ENCODE data around the gene THSD7B. TPM values are rescaled to one million over a fixed set of nuclear protein-coding genes. Genes with fewer than 3 reads are reported as not detected.

THSD7B gene
- polyA plus RNA-seq, 1 experiment, result not detected

GRCh38 chr2:137670111-137670510 lies 904.8 kb downstream of the THSD7B start:
- TF ChIP-seq CTCF (IDR thresholded peaks at IDR 0.05; ENCODE audit: low read depth, low read length), result no peak
- ChIA-PET POLR2A (no interaction called here), CTCF (no interaction called here)

DNA sequence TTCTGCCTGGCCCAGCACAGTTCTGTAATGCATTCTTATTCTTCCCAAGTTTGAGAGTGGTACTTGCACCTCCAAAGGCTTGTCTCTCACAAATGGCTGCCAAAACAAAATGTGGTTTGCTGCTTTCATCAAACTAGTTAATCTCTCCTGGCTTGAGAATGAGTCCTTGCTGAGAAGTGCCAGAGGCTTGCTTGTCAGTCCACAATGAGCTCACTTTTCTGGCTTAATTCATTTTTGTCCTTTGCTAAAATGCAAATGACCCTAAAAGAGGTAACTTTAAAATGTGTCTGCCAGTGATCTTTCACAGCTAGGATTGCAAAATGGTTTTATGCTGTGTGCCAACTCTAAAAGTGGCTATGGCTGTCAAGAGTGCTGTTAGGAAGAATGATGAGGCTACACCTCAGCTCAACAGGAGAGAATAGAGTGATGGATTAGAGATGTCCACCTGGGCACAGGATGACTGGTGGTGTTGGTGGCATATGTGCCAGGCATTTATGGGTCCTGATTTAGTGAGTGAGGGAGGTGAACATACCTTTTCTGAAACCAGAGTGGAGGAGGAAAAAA lies 907.7 kb downstream of the THSD7B start:
- DNase-seq (ENCODE audit: low read depth, low spot score), result no peak
- POLR2A ChIA-PET, result no interaction called here
- no peak overlapping the region for H3K4me3 ChIP-seq (ENCODE audit: low read depth, low read length)
- no peak for TF ChIP-seq CTCF (IDR thresholded peaks at IDR 0.05; ENCODE audit: low read depth, low read length)
- H3K27ac ChIP-seq (ENCODE audit: low read depth, low read length), result no peak overlapping the region
- no peaks in the 10 kb centered on the region for H3K27me3 ChIP-seq (ENCODE audit: control insufficient read depth, insufficient read depth, low read length)
- peaks cover 9% of the 10 kb centered on the region; the same call in 1 of the 2 replicates for H3K9me3 ChIP-seq (ENCODE audit: control insufficient read depth, insufficient read depth, low read length)
- CTCF ChIA-PET, result no interaction called here

More at GRCh38 chr2:137670111-137670510, 904.8 kb downstream of the THSD7B start:
- peaks cover 6% of the 10 kb centered on the region; the same call in 1 of the 2 replicates for H3K9me3 ChIP-seq (ENCODE audit: control insufficient read depth, insufficient read depth, low read length)
- H3K27me3 ChIP-seq (ENCODE audit: control insufficient read depth, insufficient read depth, low read length), result no peaks in the 10 kb centered on the region
- H3K4me3 ChIP-seq (ENCODE audit: low read depth, low read length), result no peak overlapping the region
- DNase-seq (ENCODE audit: low read depth, low spot score), result no peak
- H3K27ac ChIP-seq (ENCODE audit: low read depth, low read length), result no peak overlapping the region

GRCh38 chr2:137674991-137675390 lies 909.6 kb downstream of the THSD7B start:
- ChIA-PET POLR2A (no interaction called here), CTCF (no interaction called here)
- no peaks in the 10 kb centered on the region for H3K27me3 ChIP-seq (ENCODE audit: control insufficient read depth, insufficient read depth, low read length)
- peaks cover 11% of the 10 kb centered on the region for H3K9me3 ChIP-seq (ENCODE audit: control insufficient read depth, insufficient read depth, low read length)
- TF ChIP-seq CTCF (IDR thresholded peaks at IDR 0.05; ENCODE audit: low read depth, low read length), result no peak
- H3K4me3 ChIP-seq (ENCODE audit: low read depth, low read length), result no peak overlapping the region
- DNase-seq (ENCODE audit: low read depth, low spot score), result no peak
- H3K27ac ChIP-seq (ENCODE audit: low read depth, low read length), result no peak overlapping the region

DNA sequence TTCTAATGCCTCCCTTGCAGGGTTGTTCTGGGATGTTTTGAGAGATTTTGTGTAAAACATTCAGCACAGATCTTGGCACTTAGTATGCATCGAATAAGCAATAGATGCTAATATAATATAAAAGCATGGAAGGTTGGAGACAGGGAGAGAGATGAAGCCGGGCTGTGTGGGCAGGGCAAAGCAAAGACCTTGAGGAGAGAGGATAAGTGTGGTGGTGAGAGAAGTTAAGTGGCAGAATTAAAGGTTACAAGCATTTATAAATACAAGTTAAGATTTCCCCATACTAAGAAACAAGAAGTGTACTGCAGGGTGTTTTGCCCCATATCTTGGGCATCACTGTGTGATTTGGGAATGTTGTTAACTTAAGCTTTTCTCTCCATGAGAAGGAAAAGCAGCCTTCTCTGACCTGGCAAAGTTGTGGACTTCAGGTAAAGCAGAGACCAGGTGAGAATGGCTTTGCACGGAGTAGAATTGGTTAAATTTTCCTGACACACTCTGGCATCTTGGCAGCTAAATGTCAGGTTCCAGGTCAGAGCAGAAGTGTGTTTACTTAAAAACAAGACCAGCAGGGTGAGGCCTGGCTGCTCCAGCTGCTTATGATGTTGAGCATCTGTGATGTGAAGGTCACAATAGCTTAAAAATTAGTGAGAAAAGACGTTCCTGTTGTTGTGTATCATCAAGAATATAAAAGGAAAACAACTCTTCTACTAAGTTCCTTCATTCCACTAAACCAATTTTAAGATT lies 910.4 kb downstream of the THSD7B start:
- ChIA-PET CTCF (no interaction called here), POLR2A (no interaction called here)
- Histone ChIP-seq H3K27me3 (ENCODE audit: control insufficient read depth, insufficient read depth, low read length) (no peaks in the 10 kb centered on the region), H3K9me3 (ENCODE audit: control insufficient read depth, insufficient read depth, low read length) (peaks cover 11% of the 10 kb centered on the region), H3K27ac (ENCODE audit: low read depth, low read length) (no peak overlapping the region), H3K4me3 (ENCODE audit: low read depth, low read length) (no peak overlapping the region)
- no peak for DNase-seq (ENCODE audit: low read depth, low spot score)
- no peak for TF ChIP-seq CTCF (IDR thresholded peaks at IDR 0.05; ENCODE audit: low read depth, low read length)

GRCh38 chr2:137676346-137676745 lies 911.0 kb downstream of the THSD7B start:
- CTCF ChIA-PET, result no interaction called here

More at GRCh38 chr2:137676346-137676745, 911.0 kb downstream of the THSD7B start:
- H3K27me3 ChIP-seq (ENCODE audit: control insufficient read depth, insufficient read depth, low read length), result no peaks in the 10 kb centered on the region
- H3K27ac ChIP-seq (ENCODE audit: low read depth, low read length), result no peak overlapping the region
- TF ChIP-seq CTCF (IDR thresholded peaks at IDR 0.05; ENCODE audit: low read depth, low read length), result no peak
- POLR2A ChIA-PET, result no interaction called here
- no peak overlapping the region for H3K4me3 ChIP-seq (ENCODE audit: low read depth, low read length)
- DNase-seq (ENCODE audit: low read depth, low spot score), result no peak
- peaks cover 11% of the 10 kb centered on the region for H3K9me3 ChIP-seq (ENCODE audit: control insufficient read depth, insufficient read depth, low read length)

Data from AG04450 (cell line).